Spleen (tissue), 11 donors: ENCODE measurements around the gene PAPPA. TPM values are rescaled to one million over a fixed set of nuclear protein-coding genes. Genes with fewer than 3 reads are reported as not detected.

ENCODE experiments used
- DNase-seq: peaks from one replicate; pipeline ENCODE4 v3.0.0-alpha.2; 2020
- H3K27ac ChIP-seq, 8 donors: fragments of 200-600 bp; sonication (generic) in 7 of 8; 1 replicate in 4 of 8; 2 replicates in 4 of 8; pipeline versions ENCODE4 v1.5.0 to v1.8.0; 2016 to 2021; ENCODE audit warnings: inconsistent platforms in 4 of 8, mild to moderate bottlenecking in 4 of 8, moderate library complexity in 1 of 8
- H3K27me3 ChIP-seq, 7 donors: fragments of 200-600 bp; sonication (generic) in 6 of 7; replicated peaks in 1 of 7; 1 replicate in 4 of 7; 2 replicates in 3 of 7; pipeline versions ENCODE4 v1.5.0 to v1.8.0; 2016 to 2021; ENCODE audit warnings: inconsistent platforms in 3 of 7, mild to moderate bottlenecking in 1 of 7
- H3K36me3 ChIP-seq, 6 donors: fragments of 200-600 bp; sonication (generic) in 5 of 6; 1 replicate in 4 of 6; 2 replicates in 2 of 6; pipeline versions ENCODE4 v1.5.0 to v1.8.0; 2016 to 2021; ENCODE audit warnings: inconsistent platforms in 2 of 6
- H3K4me1 ChIP-seq, 6 donors: fragments of 200-600 bp; sonication (generic) in 5 of 6; 1 replicate in 3 of 6; 2 replicates in 3 of 6; pipeline versions ENCODE4 v1.5.0 to v1.8.0; 2016 to 2021; ENCODE audit warnings: inconsistent platforms in 3 of 6
- H3K4me3 ChIP-seq, 8 donors: fragments of 200-600 bp; sonication (generic) in 7 of 8; 1 replicate in 4 of 8; 2 replicates in 4 of 8; pipeline versions ENCODE4 v1.5.0 to v1.8.0; 2016 to 2021; ENCODE audit warnings: inconsistent platforms in 4 of 8, mild to moderate bottlenecking in 4 of 8, moderate library complexity in 2 of 8
- H3K9me3 ChIP-seq, 8 donors: fragments of 200-600 bp; sonication (generic) in 7 of 8; 1 replicate in 4 of 8; 2 replicates in 4 of 8; pipeline versions ENCODE4 v1.5.0 to v1.8.0; 2016 to 2021; ENCODE audit warnings: inconsistent platforms in 4 of 8
- POLR2A ChIP-seq, 3 donors: fragments of 450-650 bp; IDR thresholded peaks; one replicate each; pipeline ENCODE4 v1.5.1; 2017; ENCODE audit warnings: antibody characterized with exemption in 3 of 3, mild to moderate bottlenecking in 1 of 3
- POLR2AphosphoS5 ChIP-seq, 3 donors: sonication (generic); formaldehyde crosslinking; IDR thresholded peaks; one replicate each; pipeline ENCODE4 v1.5.1; 2017; ENCODE audit warnings: antibody characterized with exemption in 3 of 3
- WGBS, 5 donors: extraction: QIAGEN DNeasy Blood & Tissue Kit in 3 of 5; methylation state at CpG; one replicate each; pipeline versions ENCODE4 v1.1.5 to v1.1.7; 2013 to 2018; 5-methylcytosine and 5-hydroxymethylcytosine counted together
- intact Hi-C: fragments of 100-400 bp; cut with DNase I; formaldehyde crosslinking; loops from one replicate; pipeline ENCODE4 v1.15.0; 2023; ENCODE audit warnings: low total_unique reads
- polyA plus RNA-seq, 3 donors: library from polyadenylated mRNA; stranded (reverse); fragments of 200-250 nt; gene quantifications; one replicate each; pipeline ENCODE4 v1.2.1, GENCODE V29; 2013
- total RNA-seq, 7 donors: library from RNA; depleted of rRNA in 3 of 7; stranded (reverse); fragments of >200 nt in 3 of 7; fragmentation: NEBNext Ultra II Directional in 4 of 7; extraction: Animal tissue kit (Norgen Biotek cat#: 25700) in 4 of 7; gene quantifications; one replicate each; pipeline versions ENCODE4 v1.1.0 to v1.2.1, GENCODE V29; 2016 to 2021
- TF ChIP-seq, protein P1 (sequence below), 11 experiments: fragments of 200-600 bp in 7 of 11; fragments of 450-650 bp in 4 of 11; sonication (generic) in 4 of 11; IDR thresholded peaks in 8 of 11; conservative IDR thresholded peaks in 3 of 11; 1 replicate in 7 of 11; 2 replicates in 4 of 11; pipeline versions ENCODE4 v1.4.0 to v1.8.0; 2016 to 2021; ENCODE audit warnings: antibody characterized with exemption in 11 of 11, inconsistent platforms in 4 of 11, mild to moderate bottlenecking in 1 of 11
- donor health status: healthy with polysubstance abuse.
- donor health status: DM: no; HTN: no; CAD: no; lungs with moderate emphysema.
- donor health status: DM: no; HTN: no; CAD: no.
- donor health status: Bipolar disorder and iron deficiency.
- donor health status: healthy.
- donor health status: DM: no; HTN: no; CAD: no.
- donor health status: DM: yes; HTN: yes; CAD: no.

PAPPA gene
- total and polyA plus RNA-seq, 10 donors, result 0.13 to 1.4 (median 0.45) TPM

DNA sequence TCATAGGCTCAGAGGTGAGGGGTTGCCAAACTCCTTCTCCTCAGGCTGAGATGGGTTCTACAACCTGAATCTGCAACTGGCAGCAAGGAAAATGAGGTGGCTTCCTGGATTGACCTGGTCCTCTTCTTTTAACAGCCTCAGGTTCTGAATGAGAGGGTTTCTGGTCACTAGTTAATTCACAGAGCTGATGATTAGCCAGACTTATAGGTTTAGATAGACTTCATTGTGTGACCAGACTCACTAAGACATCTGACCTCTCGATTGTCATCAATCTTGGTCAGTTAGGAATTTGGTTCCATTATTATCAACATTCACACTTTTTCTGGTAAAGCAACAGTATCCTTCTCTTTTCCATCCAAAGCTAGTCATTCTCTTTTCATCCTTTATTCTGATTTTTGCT lies 257.9 kb downstream of the PAPPA start:
- H3K36me3 ChIP-seq, result no peaks in the 10 kb centered on the region
- H3K9me3 ChIP-seq, result no peaks in the 10 kb centered on the region
- 80 to 97% (median 91%) methylated on average over 1 of the region's 1 CpG for WGBS, 5 donors
- H3K27me3 ChIP-seq, result no peaks in the 10 kb centered on the region
- no peak for DNase-seq
- no peak for TF ChIP-seq POLR2AphosphoS5 (IDR thresholded peaks at IDR 0.05)
- TF ChIP-seq, protein P1, sequence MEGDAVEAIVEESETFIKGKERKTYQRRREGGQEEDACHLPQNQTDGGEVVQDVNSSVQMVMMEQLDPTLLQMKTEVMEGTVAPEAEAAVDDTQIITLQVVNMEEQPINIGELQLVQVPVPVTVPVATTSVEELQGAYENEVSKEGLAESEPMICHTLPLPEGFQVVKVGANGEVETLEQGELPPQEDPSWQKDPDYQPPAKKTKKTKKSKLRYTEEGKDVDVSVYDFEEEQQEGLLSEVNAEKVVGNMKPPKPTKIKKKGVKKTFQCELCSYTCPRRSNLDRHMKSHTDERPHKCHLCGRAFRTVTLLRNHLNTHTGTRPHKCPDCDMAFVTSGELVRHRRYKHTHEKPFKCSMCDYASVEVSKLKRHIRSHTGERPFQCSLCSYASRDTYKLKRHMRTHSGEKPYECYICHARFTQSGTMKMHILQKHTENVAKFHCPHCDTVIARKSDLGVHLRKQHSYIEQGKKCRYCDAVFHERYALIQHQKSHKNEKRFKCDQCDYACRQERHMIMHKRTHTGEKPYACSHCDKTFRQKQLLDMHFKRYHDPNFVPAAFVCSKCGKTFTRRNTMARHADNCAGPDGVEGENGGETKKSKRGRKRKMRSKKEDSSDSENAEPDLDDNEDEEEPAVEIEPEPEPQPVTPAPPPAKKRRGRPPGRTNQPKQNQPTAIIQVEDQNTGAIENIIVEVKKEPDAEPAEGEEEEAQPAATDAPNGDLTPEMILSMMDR (IDR thresholded peaks at IDR 0.05 in 8 of 11, conservative IDR thresholded peaks at IDR 0.05 in 3 of 11), result no peak
- intact Hi-C loops, result no loop called here
- H3K4me1 ChIP-seq, result no peaks in the 10 kb centered on the region
- H3K27ac ChIP-seq, result no peak overlapping the region
- H3K4me3 ChIP-seq, result no peak overlapping the region

DNA sequence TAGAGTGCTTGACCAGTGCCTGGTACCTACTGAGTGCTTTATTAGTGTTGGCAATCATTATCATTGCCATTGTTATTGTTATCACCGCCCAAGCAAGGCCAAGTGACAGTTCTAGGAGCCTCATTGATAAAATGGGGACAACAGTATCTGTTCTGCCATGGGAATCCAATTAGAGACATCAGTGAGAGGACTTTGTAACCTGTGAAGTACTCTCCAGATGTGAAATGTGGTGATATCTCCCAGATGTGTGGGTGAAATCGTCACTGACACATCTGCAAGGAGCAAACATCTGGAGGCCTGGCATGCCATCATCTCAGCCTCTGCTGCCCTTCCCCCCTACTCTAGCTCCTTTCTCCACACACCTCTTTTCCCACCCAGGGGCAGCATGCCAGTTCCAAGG lies 260.8 kb downstream of the PAPPA start:
- TF ChIP-seq, protein P1 (IDR thresholded peaks at IDR 0.05 in 8 of 11, conservative IDR thresholded peaks at IDR 0.05 in 3 of 11), result no peak
- TF ChIP-seq POLR2AphosphoS5 (IDR thresholded peaks at IDR 0.05) (no peak), POLR2A (IDR thresholded peaks at IDR 0.05) (no peak)
- Histone ChIP-seq H3K4me3 (no peak overlapping the region), H3K9me3 (no peaks in the 10 kb centered on the region), H3K36me3 (no peaks in the 10 kb centered on the region), H3K27me3 (no peaks in the 10 kb centered on the region), H3K27ac (no peak overlapping the region), H3K4me1 (no peaks in the 10 kb centered on the region)
- WGBS, 5 donors, result 67 to 87% (median 78%) methylated on average over 2 of the region's 2 CpGs
- no peak for DNase-seq
- intact Hi-C loops, result no loop called here

DNA sequence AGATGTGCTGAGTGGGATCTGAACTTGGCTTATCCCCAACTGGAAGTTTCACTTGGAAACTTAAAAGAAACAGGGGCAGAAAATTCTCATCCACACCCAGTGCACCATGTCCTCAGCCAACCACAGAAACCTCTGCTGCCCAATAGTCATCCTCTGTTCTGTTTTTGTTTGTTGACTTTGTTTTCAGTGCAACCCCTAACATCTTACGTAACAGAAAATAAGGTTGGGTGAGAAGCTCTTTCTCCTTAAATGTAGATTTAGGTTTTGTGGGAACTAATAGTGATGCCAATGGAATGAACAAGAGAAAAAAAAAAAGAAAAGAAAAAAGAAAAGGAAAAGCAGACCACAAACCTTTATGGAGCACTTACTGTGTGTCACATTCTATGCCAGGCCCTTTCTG lies 262.8 kb downstream of the PAPPA start:
- 93 to 100% (median 97%) methylated on average over 1 of the region's 1 CpG for WGBS, 5 donors
- no peaks in the 10 kb centered on the region for H3K4me1 ChIP-seq
- DNase-seq, result no peak
- intact Hi-C loops, result no loop called here
- no peak overlapping the region for H3K4me3 ChIP-seq
- no peaks in the 10 kb centered on the region for H3K36me3 ChIP-seq
- TF ChIP-seq POLR2A (IDR thresholded peaks at IDR 0.05) (no peak), POLR2AphosphoS5 (IDR thresholded peaks at IDR 0.05) (no peak)
- TF ChIP-seq, protein P1 (IDR thresholded peaks at IDR 0.05 in 8 of 11, conservative IDR thresholded peaks at IDR 0.05 in 3 of 11), result no peak
- H3K27me3 ChIP-seq, result no peaks in the 10 kb centered on the region
- no peak overlapping the region for H3K27ac ChIP-seq
- no peaks in the 10 kb centered on the region for H3K9me3 ChIP-seq

DNA sequence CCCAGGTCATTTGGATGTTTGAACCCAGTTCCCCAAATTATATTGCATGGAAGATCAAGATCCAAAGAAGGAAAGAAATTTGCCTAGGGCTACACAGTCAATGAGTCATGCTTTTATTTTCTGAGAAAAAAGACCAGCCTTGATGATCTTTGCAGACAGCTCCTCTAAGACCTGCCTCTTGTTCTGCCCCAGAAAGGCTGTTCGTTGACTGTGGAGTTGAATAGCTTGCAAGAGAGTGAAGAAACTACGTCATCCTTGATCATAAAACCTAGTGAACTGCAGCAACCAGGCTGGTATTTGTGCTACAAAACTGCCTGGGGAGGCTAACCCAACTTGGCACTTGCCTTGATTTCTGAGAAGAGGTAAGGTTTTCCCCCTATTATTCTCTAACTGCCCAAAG lies 263.9 kb downstream of the PAPPA start:
- H3K27me3 ChIP-seq, result no peaks in the 10 kb centered on the region
- no peaks in the 10 kb centered on the region for H3K4me1 ChIP-seq
- no peak for DNase-seq
- no peaks in the 10 kb centered on the region for H3K9me3 ChIP-seq
- H3K27ac ChIP-seq, result no peak overlapping the region
- H3K4me3 ChIP-seq, result no peak overlapping the region
- intact Hi-C loops, result no loop called here
- H3K36me3 ChIP-seq, result no peaks in the 10 kb centered on the region
- 82 to 94% (median 84%) methylated on average over 2 of the region's 2 CpGs for WGBS, 5 donors
- TF ChIP-seq POLR2A (IDR thresholded peaks at IDR 0.05) (no peak), POLR2AphosphoS5 (IDR thresholded peaks at IDR 0.05) (no peak)
- TF ChIP-seq, protein P1 (IDR thresholded peaks at IDR 0.05 in 8 of 11, conservative IDR thresholded peaks at IDR 0.05 in 3 of 11), result no peak
